ENCODE results near the gene SEZ6. TPM values are rescaled to one million over a fixed set of nuclear protein-coding genes. Genes with fewer than 3 reads are reported as not detected.
A peak's percentile ranks its signal among the peaks of the same experiment; 100 is the strongest.

Gene SEZ6
- total RNA-seq, 2 donors from 2014 or later: not detected

- intact Hi-C loops (cut with DNase I): loop anchor here (10.0 kb wide), 1 partner anchor 334 kb away; no protein-coding TSS in a partner anchor
- H3K27me3 ChIP-seq: no peaks in the 10 kb centered on the region
- ATAC-seq (no peak), DNase-seq (no peak)
- WGBS, 2 donors: 0 to 1% methylated on average over 12 to 22 of the region's 51 CpGs
- peak overlapping the region; percentile 82 to 99 (median 94) for H3K27ac ChIP-seq
- no peaks in the 10 kb centered on the region for H3K9me3 ChIP-seq
- H3K4me3 ChIP-seq: peak overlapping the region; percentile 67 to 96
- H3K4me1 ChIP-seq: peaks cover 39% of the 10 kb centered on the region
- no peaks in the 10 kb centered on the region for H3K36me3 ChIP-seq (replicated peaks in 1 of 2; ENCODE audit: insufficient read depth in 1 of 2, low read depth in 2 of 2)
- TF ChIP-seq CTCF (IDR thresholded peaks at IDR 0.05) (no peak), POLR2A (IDR thresholded peaks at IDR 0.05) (no peak)
Observed at GRCh38 chr17:28950752-28951427, 54.9 kb downstream of the SEZ6 start.

GRCh38 chr17:28950017-28950751, 55.6 kb downstream of the SEZ6 start:
- intact Hi-C loops (cut with DNase I): loop anchor here (10.0 kb wide), 1 partner anchor 335 kb away; no protein-coding TSS in a partner anchor
- Histone ChIP-seq H3K27me3 (no peaks in the 10 kb centered on the region), H3K36me3 (replicated peaks in 1 of 2; ENCODE audit: insufficient read depth in 1 of 2, low read depth in 2 of 2) (no peaks in the 10 kb centered on the region), H3K9me3 (no peaks in the 10 kb centered on the region), H3K4me3 (peak overlapping the region; percentile 67 to 96), H3K27ac (peak overlapping the region; percentile 82 to 99 (median 94)), H3K4me1 (peaks cover 46% of the 10 kb centered on the region)
- WGBS, 2 donors: 0 to 2% methylated on average over 31 to 43 of the region's 43 CpGs
- ATAC-seq (no peak), DNase-seq (peak; percentile 51 to 65 (median 58))
- TF ChIP-seq POLR2A (IDR thresholded peaks at IDR 0.05): no peak
- TF ChIP-seq CTCF (IDR thresholded peaks at IDR 0.05): no peak

- Histone ChIP-seq H3K27ac (peak overlapping the region; percentile 82 to 99 (median 94)), H3K27me3 (no peaks in the 10 kb centered on the region), H3K4me3 (peak overlapping the region; percentile 67 to 96), H3K4me1 (peaks cover 51% of the 10 kb centered on the region), H3K9me3 (no peaks in the 10 kb centered on the region), H3K36me3 (replicated peaks in 1 of 2; ENCODE audit: insufficient read depth in 1 of 2, low read depth in 2 of 2) (no peaks in the 10 kb centered on the region)
- intact Hi-C loops (cut with DNase I): loop anchor here (10.0 kb wide), 1 partner anchor 335 kb away; no protein-coding TSS in a partner anchor
- ATAC-seq: no peak
- DNase-seq: peak; percentile 58 to 68 (median 62)
- 0% methylated on average over 41 to 61 of the region's 61 CpGs for WGBS, 2 donors
- TF ChIP-seq CTCF (IDR thresholded peaks at IDR 0.05) (no peak), POLR2A (IDR thresholded peaks at IDR 0.05) (peak; percentile 24 to 68 (median 65))
Observed at GRCh38 chr17:28949185-28950016, 56.4 kb downstream of the SEZ6 start.

GRCh38 chr17:28948873-28949184, 57.0 kb downstream of the SEZ6 start:
- no peaks in the 10 kb centered on the region for H3K27me3 ChIP-seq
- DNase-seq: no peak
- intact Hi-C loops (cut with DNase I): no loop called here
- no peaks in the 10 kb centered on the region for H3K36me3 ChIP-seq (replicated peaks in 1 of 2; ENCODE audit: insufficient read depth in 1 of 2, low read depth in 2 of 2)
- H3K4me3 ChIP-seq: peak overlapping the region; percentile 67 to 96
- no peaks in the 10 kb centered on the region for H3K9me3 ChIP-seq
- 0 to 1% methylated on average over 11 to 15 of the region's 15 CpGs for whole genome bisulfite sequencing, 2 donors
- peak overlapping the region; percentile 82 to 99 (median 94) for H3K27ac ChIP-seq
- ATAC-seq: no peak
- H3K4me1 ChIP-seq: peaks cover 51% of the 10 kb centered on the region
- no peak for TF ChIP-seq CTCF (IDR thresholded peaks at IDR 0.05)
- TF ChIP-seq POLR2A (IDR thresholded peaks at IDR 0.05): no peak
